ENCODE results near the gene SYNGAP1. TPM values are rescaled to one million over a fixed set of nuclear protein-coding genes. Genes with fewer than 3 reads are reported as not detected.
"Not testable (repeated sequence)": the region's sequence is repeated elsewhere in the genome, so short reads cannot be mapped to it uniquely, and the experiment has no call there.

Gene SYNGAP1
- total RNA-seq, 1 experiment from 2014 or later = 18.3 TPM

GRCh38 chr6:33397541-33397940 is 22.3 kb upstream of the SYNGAP1 start:
- Histone ChIP-seq H3K4me3 (ENCODE audit: low read depth, low read length) (no peak overlapping the region), H3K36me3 (ENCODE audit: control insufficient read depth, insufficient read depth, low read length) (no peaks in the 10 kb centered on the region; the same call in 1 of the 2 replicates), H3K4me1 (0 out of 2 replicates have a peak, but pooled peaks cover 5% of the 10 kb centered on the region), H3K27me3 (replicated peaks; ENCODE audit: control insufficient read depth, insufficient read depth, low read length) (no peaks in the 10 kb centered on the region), H3K9me3 (no peaks in the 10 kb centered on the region)
- Mint-ChIP-seq H3K9me3 (ENCODE audit: unreplicated experiment) (no peaks in the 10 kb centered on the region), H3K4me3 (ENCODE audit: unreplicated experiment) (no peak overlapping the region), H3K27me3 (ENCODE audit: insufficient read depth, unreplicated experiment) (no peaks in the 10 kb centered on the region), H3K4me1 (ENCODE audit: low read depth, unreplicated experiment) (peaks cover 27% of the 10 kb centered on the region), H3K27ac (ENCODE audit: unreplicated experiment) (no peak overlapping the region), H3K36me3 (ENCODE audit: insufficient read depth, unreplicated experiment) (peaks cover 86% of the 10 kb centered on the region)
- POLR2A ChIA-PET = interaction anchor here (1.5 kb wide), 1 partner anchor 79 kb away, joined by 11 read pairs; the partner anchor contains the start of gene ZBTB22
- BruUV-seq (replicated peaks) = no TSS peak
- CTCF ChIA-PET = no interaction called here
- no peak for DNase-seq
- TF ChIP-seq, protein P1, sequence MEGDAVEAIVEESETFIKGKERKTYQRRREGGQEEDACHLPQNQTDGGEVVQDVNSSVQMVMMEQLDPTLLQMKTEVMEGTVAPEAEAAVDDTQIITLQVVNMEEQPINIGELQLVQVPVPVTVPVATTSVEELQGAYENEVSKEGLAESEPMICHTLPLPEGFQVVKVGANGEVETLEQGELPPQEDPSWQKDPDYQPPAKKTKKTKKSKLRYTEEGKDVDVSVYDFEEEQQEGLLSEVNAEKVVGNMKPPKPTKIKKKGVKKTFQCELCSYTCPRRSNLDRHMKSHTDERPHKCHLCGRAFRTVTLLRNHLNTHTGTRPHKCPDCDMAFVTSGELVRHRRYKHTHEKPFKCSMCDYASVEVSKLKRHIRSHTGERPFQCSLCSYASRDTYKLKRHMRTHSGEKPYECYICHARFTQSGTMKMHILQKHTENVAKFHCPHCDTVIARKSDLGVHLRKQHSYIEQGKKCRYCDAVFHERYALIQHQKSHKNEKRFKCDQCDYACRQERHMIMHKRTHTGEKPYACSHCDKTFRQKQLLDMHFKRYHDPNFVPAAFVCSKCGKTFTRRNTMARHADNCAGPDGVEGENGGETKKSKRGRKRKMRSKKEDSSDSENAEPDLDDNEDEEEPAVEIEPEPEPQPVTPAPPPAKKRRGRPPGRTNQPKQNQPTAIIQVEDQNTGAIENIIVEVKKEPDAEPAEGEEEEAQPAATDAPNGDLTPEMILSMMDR (IDR thresholded peaks at IDR 0.05; ENCODE audit: insufficient read depth in 1 of 2, low read depth in 1 of 2, low read length in 1 of 2, severe bottlenecking in 1 of 2, unreplicated experiment in 1 of 2) = no peak
- intact Hi-C loops (cut with micrococcal nuclease; ENCODE audit: unreplicated experiment) = no loop called here

GRCh38 chr6:33398601-33399000 is 21.3 kb upstream of the SYNGAP1 start:
- H3K4me3 ChIP-seq (ENCODE audit: low read depth, low read length); H3K9me3 ChIP-seq; CTCF ChIA-PET; H3K4me1 ChIP-seq; intact Hi-C loops (cut with micrococcal nuclease; ENCODE audit: unreplicated experiment); BruUV-seq (replicated peaks); H3K27ac Mint-ChIP-seq (ENCODE audit: unreplicated experiment); H3K27me3 Mint-ChIP-seq (ENCODE audit: insufficient read depth, unreplicated experiment); H3K4me3 Mint-ChIP-seq (ENCODE audit: unreplicated experiment); DNase-seq; POLR2A ChIA-PET; H3K9me3 Mint-ChIP-seq (ENCODE audit: unreplicated experiment); H3K27me3 ChIP-seq (replicated peaks; ENCODE audit: control insufficient read depth, insufficient read depth, low read length); H3K36me3 ChIP-seq (ENCODE audit: control insufficient read depth, insufficient read depth, low read length): not testable (repeated sequence)
- Mint-ChIP-seq H3K4me1 (ENCODE audit: low read depth, unreplicated experiment) (peaks cover 19% of the 10 kb centered on the region), H3K36me3 (ENCODE audit: insufficient read depth, unreplicated experiment) (peaks cover 89% of the 10 kb centered on the region)

DNA sequence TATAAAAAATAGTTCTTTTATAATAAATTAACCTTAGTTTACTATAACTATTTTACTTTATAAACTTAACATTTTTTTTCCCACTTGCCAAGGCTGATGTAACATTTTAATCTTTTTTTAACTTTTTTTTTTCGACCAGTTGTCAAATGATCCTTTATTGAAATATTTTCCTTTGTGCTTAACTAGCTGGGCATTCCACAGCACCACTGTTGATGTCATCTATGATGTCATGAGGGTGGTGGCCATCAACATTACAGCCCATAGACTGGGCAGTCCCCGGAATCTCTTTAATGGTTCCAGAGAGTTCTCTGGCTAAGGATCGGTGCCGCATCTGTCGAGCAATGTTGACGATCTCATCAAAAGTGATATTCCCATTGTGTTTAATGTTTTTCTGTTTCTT is 20.0 kb upstream of the SYNGAP1 start:
- H3K4me1 Mint-ChIP-seq (ENCODE audit: low read depth, unreplicated experiment); CTCF ChIA-PET; DNase-seq; POLR2A ChIA-PET; H3K9me3 ChIP-seq; H3K9me3 Mint-ChIP-seq (ENCODE audit: unreplicated experiment); H3K4me3 ChIP-seq (ENCODE audit: low read depth, low read length); H3K4me1 ChIP-seq; H3K36me3 ChIP-seq (ENCODE audit: control insufficient read depth, insufficient read depth, low read length); H3K27ac Mint-ChIP-seq (ENCODE audit: unreplicated experiment); intact Hi-C loops (cut with micrococcal nuclease; ENCODE audit: unreplicated experiment); H3K4me3 Mint-ChIP-seq (ENCODE audit: unreplicated experiment); H3K27me3 Mint-ChIP-seq (ENCODE audit: insufficient read depth, unreplicated experiment); BruUV-seq (replicated peaks); H3K27me3 ChIP-seq (replicated peaks; ENCODE audit: control insufficient read depth, insufficient read depth, low read length): not testable (repeated sequence)
- peaks cover 90% of the 10 kb centered on the region for H3K36me3 Mint-ChIP-seq (ENCODE audit: insufficient read depth, unreplicated experiment)

DNA sequence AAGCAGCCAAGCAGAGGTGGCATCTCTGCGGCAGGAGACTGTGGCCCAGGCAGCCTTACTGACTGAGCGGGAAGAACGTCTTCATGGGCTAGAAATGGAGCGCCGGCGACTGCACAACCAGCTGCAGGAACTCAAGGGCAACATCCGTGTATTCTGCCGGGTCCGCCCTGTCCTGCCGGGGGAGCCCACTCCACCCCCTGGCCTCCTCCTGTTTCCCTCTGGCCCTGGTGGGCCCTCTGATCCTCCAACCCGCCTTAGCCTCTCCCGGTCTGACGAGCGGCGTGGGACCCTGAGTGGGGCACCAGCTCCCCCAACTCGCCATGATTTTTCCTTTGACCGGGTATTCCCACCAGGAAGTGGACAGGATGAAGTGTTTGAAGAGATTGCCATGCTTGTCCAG is 15.0 kb upstream of the SYNGAP1 start:
- POLR2A ChIA-PET = no interaction called here
- Mint-ChIP-seq H3K27me3 (ENCODE audit: insufficient read depth, unreplicated experiment) (no peaks in the 10 kb centered on the region), H3K9me3 (ENCODE audit: unreplicated experiment) (no peaks in the 10 kb centered on the region), H3K36me3 (ENCODE audit: insufficient read depth, unreplicated experiment) (peaks cover 97% of the 10 kb centered on the region), H3K4me3 (ENCODE audit: unreplicated experiment) (no peak overlapping the region), H3K27ac (ENCODE audit: unreplicated experiment) (no peak overlapping the region), H3K4me1 (ENCODE audit: low read depth, unreplicated experiment) (peaks cover 10% of the 10 kb centered on the region)
- no peak for DNase-seq
- no peaks in the 10 kb centered on the region for H3K27me3 ChIP-seq (replicated peaks; ENCODE audit: control insufficient read depth, insufficient read depth, low read length)
- H3K4me1 ChIP-seq = peaks cover 15% of the 10 kb centered on the region
- H3K4me3 ChIP-seq (ENCODE audit: low read depth, low read length) = no peak overlapping the region
- TF ChIP-seq, protein P1 (IDR thresholded peaks at IDR 0.05; ENCODE audit: insufficient read depth in 1 of 2, low read depth in 1 of 2, low read length in 1 of 2, severe bottlenecking in 1 of 2, unreplicated experiment in 1 of 2) = no peak
- H3K9me3 ChIP-seq = no peaks in the 10 kb centered on the region
- intact Hi-C loops (cut with micrococcal nuclease; ENCODE audit: unreplicated experiment) = no loop called here
- BruUV-seq (replicated peaks) = no TSS peak
- CTCF ChIA-PET = no interaction called here
- H3K36me3 ChIP-seq (ENCODE audit: control insufficient read depth, insufficient read depth, low read length) = peaks cover 12% of the 10 kb centered on the region
